GM19193 (cell line): Measurements from ENCODE around the gene DNAH5.

Source experiments
- POLR2A ChIP-seq: IDR thresholded peaks from 4 replicates; pipeline ENCODE4 v1.6.1; 2011; ENCODE audit not compliant: insufficient read depth, insufficient read length; ENCODE audit errors: extremely low read depth

The DNAH5 gene

DNA sequence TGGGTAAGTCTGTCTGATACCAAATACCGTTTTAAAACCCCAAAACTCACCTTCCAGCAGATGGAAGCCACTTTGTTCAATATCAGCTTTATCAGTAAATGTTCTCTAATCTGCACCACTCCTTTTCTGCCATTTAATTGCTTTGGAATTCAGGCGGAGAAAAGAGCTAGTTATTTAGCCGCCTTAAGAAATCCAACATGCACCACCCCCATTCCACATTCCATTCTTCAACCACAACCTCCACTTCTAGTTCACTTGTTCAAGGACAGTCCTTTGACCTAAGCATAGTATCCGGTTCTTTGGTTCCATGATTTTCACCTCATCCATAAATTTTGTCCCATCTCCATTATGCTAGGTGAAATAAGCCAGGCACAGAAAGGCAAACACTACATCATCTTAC is 240.1 kb downstream of the DNAH5 start:
- no peak for TF ChIP-seq POLR2A

DNA sequence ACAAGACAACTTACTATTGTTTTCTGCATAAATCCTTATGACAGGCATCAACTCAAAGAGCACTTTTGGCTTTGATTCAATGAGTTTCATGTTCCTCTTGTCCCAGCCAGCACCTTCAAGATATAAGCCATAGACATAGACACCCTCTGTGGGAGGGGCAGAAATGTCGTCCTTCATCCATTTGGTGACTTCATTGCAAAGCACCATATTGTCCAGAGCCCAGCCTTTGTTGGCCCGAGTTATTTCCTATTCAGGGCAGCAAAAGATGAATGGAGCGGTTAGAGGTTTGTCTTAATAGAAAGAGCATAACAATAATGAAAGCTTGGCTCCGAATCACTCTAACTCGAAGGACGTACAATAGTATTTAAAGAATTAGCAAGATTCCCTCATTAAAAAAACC is 243.9 kb downstream of the DNAH5 start:
- no peak for TF ChIP-seq POLR2A

DNA sequence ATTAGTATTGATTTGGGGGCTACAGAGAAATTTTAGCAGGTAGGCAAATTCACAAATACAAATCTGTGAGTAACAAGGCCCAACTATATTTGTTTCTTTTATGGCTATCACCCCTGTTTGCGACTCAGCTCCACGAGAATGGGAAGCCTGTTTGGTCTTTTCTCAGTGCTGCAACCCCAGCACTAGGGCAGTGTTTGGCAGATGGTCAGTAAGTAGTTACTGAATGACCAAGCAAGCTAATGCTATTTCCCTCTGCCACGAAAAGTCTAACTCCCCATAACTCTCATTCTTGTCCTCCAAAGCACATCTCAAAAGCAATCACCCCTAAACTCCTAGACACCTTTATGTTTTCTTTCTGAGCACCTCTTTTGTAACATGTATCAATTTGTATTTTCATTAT is 245.6 kb downstream of the DNAH5 start:
- TF ChIP-seq POLR2A, result no peak

DNA sequence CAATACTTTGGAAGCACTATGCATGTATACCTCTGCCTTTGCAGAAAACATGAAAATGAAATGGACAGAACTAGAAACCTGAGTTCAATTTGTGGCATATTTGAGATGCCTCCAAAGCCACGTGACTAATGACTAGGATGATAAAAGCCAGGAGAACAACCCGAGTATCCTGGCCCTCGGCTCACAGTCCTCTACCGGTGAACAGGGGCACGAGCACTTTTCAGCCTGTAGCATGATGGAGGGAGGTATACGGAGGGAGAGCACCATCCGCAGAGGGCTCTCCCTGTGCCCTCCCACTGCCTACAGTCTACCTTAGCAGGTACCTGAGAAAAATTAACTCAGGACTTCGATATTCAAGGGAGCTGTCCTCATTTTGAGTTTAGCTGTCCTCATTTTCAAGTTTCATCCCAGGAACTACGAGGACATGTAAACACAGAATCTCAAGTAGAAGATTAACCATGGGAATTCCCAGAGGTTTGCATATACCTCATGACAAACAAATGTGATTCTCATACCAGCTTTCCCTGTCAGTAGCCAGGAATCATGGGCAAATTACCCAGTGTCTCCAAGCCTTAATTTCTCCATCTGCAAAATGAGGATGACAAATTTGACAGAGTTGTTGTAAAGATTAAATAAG is 249.3 kb downstream of the DNAH5 start:
- TF ChIP-seq POLR2A, result no peak

DNA sequence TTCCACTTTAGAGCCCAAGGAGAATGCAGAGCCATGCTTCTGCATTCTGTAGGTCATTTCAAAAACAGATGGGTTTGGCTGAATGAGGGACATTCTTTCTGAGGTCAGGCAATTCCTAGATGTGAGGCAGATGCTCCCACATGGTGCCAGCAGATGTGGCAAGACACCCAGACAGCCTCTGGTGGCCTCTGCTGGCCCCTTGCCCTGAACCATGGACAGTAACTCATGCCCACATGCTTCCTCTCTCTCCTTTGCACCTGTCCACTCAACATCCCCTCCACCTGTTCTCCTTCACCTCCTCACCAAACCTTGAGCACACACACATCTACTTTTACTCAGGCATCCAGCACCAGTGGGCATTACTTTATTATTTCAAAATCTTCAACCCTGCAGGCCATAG is 252.3 kb downstream of the DNAH5 start:
- TF ChIP-seq POLR2A, result no peak

DNA sequence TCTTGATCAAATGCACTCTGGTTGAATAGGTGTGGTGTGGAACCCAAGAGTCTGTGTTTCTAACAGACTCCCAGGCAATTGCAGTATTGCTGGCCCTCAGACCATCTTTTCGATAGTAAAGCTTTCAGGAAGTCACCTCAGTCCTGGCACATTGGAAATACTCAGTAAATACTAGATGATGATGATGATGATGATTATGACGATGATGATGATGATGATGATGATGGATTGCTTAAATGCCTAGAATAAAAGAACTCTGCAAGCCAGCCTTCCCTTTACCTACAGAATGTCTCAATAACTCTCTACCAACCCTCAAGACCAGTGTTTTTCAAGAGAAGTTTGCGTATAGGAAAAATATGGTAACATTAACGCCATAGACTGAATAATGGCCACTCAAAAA is 268.0 kb downstream of the DNAH5 start:
- TF ChIP-seq POLR2A, result no peak

DNA sequence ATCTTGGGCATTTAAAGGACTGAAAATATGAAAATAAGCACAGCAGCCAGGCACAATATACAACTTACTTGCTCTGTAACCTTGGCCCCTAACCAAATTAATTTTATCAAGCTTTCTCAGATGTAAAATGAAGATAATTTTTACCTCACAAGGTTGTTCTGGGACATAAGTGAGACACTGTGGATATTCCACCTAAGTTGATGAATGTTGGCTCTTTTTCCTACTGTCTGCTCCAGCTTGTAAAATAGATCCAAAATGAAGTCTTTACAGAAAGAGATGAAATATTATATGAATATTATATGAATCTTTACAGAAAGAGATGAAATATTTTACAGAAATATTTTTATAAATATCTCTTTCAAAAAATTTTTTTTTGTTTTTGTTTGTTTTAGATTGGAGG is 270.1 kb downstream of the DNAH5 start:
- TF ChIP-seq POLR2A, result no peak

DNA sequence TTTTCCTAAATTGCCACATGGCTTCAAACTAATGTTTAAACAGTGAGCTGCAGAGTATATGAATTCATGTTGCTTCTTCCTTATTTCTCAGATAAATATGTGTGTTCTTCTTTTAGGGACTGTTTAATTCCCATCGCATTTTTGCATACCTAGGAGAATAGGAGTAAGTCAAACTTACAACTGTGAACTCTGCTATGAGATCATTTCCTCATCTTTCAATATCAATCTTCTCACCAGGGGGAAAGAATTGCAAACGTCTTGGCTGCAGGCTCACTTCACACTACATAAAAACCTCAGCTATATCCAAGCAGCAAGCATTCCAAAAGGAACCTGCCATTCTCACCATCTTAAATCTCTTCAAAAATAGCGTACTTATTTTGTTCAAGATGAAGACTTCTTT is 271.0 kb downstream of the DNAH5 start:
- TF ChIP-seq POLR2A, result no peak

DNA sequence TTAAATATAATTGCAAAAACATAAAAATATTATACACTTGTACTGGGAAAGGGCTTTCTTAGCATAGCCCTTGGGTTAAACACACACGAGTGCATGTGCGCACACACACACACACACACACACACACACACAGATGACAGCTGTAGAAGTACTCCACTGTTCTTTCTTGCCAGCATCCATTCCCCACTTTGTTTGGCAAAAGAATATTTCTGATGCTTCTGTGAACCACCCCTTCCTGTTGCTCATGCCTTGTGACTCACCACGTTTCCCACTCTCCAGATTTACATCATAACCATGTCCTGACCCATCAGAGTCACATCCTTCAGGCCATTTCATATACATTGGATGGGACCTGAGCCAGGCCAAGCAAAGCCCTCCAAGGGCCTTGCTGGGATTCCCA is 280.1 kb downstream of the DNAH5 start:
- TF ChIP-seq POLR2A, result no peak

DNA sequence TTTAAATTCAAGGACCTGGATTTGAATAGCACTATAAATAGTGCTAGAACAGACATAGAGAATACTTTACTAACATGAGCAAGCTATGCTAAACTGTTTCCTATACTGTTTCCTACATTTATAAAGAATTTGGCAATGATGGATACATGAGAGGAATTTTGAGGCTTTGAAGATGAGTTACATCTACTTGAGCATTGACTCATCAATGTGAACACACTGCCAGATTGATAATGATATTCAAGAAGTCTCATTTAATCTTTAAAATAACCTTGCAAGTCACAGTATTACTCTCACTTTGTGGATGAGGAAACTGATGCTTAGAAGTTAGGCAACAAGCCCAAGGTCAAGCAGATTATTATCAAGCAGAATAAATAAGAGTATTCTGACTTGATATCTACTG is 281.9 kb downstream of the DNAH5 start:
- TF ChIP-seq POLR2A, result no peak

DNA sequence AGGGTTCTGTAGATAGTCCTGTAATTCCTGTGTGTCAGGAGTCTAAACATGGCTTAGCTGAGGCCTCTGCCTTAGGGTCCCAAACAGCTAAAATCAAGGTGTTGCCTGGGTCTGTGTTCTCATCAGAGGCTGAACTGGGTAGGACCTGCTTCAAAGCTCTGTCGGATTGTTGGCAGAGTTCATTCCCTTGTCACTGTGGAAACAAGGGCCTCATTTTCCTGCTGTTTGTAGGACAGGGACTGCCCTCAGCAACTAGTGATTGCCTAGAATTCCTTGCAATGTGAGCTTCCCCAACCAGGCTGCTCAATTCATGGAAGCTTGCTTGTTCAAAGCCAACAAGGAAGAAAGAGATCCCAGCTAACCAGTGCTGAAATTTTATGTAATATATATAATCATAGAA is 283.2 kb downstream of the DNAH5 start:
- TF ChIP-seq POLR2A, result no peak

DNA sequence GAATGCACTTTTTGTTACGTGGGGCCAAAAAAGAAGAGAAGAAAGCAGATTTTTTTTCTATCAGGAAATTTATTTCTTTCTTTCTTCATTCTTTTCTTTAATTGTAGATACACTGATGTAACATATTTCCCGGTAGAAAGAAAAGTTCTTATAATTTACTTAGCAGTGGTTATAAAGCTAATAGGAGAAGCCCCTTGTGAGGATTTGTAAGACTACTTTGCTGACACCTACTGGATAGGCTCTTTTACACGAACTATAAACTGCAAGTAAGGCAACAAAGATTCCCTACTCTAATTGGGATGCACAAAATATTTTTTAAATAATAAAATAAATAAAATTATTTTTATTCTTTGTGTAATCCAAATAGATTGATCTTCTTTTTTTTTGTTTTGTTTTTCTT is 284.4 kb downstream of the DNAH5 start:
- no peak for TF ChIP-seq POLR2A

DNA sequence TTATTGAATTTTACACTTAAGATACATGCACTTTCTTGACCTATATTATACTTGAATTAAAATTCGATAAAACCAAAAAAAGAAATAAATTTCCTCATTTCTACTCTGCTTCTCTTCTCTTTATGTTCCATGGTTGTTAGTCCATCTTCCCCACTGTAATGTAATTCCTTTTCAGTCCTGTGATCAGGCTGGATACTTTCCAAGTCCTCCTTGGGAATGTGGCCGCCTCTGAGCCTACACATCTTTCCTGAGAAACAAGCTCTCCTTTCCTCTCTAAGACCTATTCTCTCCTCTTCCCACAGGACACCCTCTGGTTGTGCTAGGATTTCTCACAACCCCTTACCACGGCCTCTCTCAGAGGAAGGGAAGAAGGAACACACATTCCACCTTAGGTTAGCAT is 285.1 kb downstream of the DNAH5 start:
- no peak for TF ChIP-seq POLR2A

DNA sequence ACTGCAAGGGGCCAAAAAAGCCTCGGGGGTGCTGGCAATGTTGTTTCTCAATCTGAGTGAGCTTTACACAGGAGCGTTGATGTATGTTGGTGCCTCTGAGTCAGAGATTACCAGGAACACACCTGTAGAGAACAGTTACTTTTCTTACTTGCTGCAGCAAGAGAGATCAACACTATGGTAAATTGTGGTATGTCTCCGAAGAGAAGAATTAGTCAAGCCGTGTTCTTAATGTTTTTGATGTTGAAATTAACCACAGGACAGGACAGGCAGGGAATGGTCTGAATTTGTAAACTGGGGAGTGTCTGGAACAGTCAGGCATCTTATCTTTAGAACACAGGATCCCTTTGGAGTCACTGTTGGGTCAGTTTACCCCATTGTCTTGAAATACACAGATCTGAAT is 285.7 kb downstream of the DNAH5 start:
- TF ChIP-seq POLR2A, result no peak

DNA sequence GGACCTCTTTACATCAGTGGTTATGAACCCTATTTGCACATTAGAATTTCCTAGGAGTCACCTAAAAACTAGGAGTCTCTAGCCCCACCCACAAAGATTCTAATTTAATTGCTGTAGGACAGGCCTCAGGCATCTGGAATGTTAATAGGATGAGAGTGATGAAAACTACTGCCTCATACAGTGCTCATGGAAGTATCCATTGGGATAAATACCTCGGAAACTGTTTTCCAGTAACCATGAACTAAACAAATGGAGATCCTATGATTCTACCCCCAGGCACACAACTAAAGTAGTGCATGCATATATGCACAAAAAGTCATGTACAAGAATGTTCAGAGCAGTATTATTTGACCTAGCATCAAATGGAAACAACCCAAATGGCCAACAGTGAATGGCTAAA is 286.3 kb downstream of the DNAH5 start:
- no peak for TF ChIP-seq POLR2A

DNA sequence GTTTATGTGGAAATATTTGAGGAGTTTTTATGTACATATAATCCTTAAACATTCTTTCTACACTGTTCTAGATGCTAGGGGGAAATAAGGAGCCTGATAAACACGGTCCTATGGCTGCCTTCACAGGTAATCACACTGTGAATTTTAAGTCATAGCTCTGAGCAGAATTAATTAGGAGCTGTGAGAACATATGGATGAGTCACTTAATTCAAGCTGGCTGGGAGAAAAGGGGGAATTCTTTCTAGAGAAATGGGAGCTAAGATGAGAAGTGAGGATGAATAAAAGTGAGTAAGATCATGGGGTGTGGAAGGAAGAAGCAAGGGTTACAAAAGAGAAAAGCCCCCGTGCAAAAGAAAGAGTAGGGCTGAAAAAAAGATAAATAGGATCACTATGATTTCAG is 290.8 kb downstream of the DNAH5 start:
- TF ChIP-seq POLR2A, result no peak

DNA sequence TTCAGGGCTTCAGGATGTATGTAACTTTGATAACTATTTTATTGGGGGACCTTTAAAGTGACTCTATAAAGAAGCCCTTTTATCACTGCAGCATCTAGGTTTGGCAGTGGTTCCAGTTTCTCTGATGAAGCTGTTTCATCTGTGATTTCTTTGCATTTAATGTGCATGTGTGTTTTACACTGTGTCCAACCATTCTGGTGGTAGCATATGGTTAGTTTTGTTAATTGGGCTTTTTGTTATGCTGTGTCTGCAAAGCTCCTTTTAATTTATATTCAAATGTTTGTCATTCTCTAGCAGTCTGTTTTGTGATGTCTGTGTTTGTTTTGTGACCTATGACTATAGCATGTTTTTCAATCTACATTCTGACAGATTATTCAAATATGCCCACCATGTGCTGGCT is 294.8 kb downstream of the DNAH5 start:
- TF ChIP-seq POLR2A, result no peak
